ENCODE data around the gene LANCL2. TPM values are rescaled to one million over a fixed set of nuclear protein-coding genes. Genes with fewer than 3 reads are reported as not detected.

LANCL2 gene
- total RNA-seq, 2 donors from 2014 or later = 6.6 to 11.4 TPM

- no peak overlapping the region for H3K4me3 ChIP-seq
- TF ChIP-seq, protein P1, sequence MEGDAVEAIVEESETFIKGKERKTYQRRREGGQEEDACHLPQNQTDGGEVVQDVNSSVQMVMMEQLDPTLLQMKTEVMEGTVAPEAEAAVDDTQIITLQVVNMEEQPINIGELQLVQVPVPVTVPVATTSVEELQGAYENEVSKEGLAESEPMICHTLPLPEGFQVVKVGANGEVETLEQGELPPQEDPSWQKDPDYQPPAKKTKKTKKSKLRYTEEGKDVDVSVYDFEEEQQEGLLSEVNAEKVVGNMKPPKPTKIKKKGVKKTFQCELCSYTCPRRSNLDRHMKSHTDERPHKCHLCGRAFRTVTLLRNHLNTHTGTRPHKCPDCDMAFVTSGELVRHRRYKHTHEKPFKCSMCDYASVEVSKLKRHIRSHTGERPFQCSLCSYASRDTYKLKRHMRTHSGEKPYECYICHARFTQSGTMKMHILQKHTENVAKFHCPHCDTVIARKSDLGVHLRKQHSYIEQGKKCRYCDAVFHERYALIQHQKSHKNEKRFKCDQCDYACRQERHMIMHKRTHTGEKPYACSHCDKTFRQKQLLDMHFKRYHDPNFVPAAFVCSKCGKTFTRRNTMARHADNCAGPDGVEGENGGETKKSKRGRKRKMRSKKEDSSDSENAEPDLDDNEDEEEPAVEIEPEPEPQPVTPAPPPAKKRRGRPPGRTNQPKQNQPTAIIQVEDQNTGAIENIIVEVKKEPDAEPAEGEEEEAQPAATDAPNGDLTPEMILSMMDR (IDR thresholded peaks at IDR 0.05) = no peak
- H3K27ac ChIP-seq = no peak overlapping the region
- H3K27me3 ChIP-seq (replicated peaks; ENCODE audit: insufficient read depth) = no peaks in the 10 kb centered on the region
- H3K9me3 ChIP-seq = no peaks in the 10 kb centered on the region
- peaks cover 8% of the 10 kb centered on the region for H3K36me3 ChIP-seq
- ATAC-seq (ENCODE audit: insufficient number of reproducible peaks, low FRiP score, low read depth) = no peak
- no peaks in the 10 kb centered on the region for H3K4me1 ChIP-seq (ENCODE audit: control insufficient read depth in 1 of 2, low read depth in 2 of 2)
- DNase-seq (ENCODE audit: low spot score) = no peak
Measured at GRCh38 chr7:55477781-55478374, 112.7 kb downstream of the LANCL2 start.

GRCh38 chr7:55478700-55479099 is 113.6 kb downstream of the LANCL2 start:
- H3K27me3 ChIP-seq (replicated peaks; ENCODE audit: insufficient read depth) = no peaks in the 10 kb centered on the region
- ATAC-seq (ENCODE audit: insufficient number of reproducible peaks, low FRiP score, low read depth) (no peak), DNase-seq (ENCODE audit: low spot score) (no peak)
- H3K36me3 ChIP-seq = peaks cover 4% of the 10 kb centered on the region
- TF ChIP-seq, protein P1 (IDR thresholded peaks at IDR 0.05) = no peak
- no peak overlapping the region for H3K27ac ChIP-seq
- H3K9me3 ChIP-seq = no peaks in the 10 kb centered on the region
- no peak overlapping the region for H3K4me3 ChIP-seq
- H3K4me1 ChIP-seq (ENCODE audit: control insufficient read depth in 1 of 2, low read depth in 2 of 2) = no peaks in the 10 kb centered on the region

GRCh38 chr7:55481155-55481554 is 116.0 kb downstream of the LANCL2 start:
- TF ChIP-seq, protein P1 (IDR thresholded peaks at IDR 0.05) = no peak
- H3K36me3 ChIP-seq = peaks cover 4% of the 10 kb centered on the region
- no peak for ATAC-seq (ENCODE audit: insufficient number of reproducible peaks, low FRiP score, low read depth)

DNA sequence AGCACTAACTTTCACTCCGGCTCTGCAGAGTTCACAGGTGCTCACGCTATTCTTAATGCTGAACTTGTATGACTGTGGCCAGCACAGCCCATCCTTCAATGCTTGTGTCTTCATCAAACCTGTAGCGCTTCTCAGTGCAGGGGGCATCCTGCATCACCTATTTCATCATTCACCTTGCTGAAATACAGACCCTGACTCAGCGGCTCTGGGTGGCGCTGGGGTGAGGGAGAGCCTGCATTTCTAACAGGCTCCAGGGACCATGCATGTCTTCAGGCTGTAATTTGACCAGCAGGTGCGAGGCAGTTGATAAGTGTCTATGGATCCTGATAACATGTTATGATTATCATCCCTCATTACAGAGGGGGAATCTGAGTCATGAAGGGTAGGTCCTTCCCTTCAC is 117.9 kb downstream of the LANCL2 start:
- H3K27me3 ChIP-seq (replicated peaks; ENCODE audit: insufficient read depth) = no peaks in the 10 kb centered on the region
- ATAC-seq (ENCODE audit: insufficient number of reproducible peaks, low FRiP score, low read depth) (no peak), DNase-seq (ENCODE audit: low spot score) (no peak)
- no peaks in the 10 kb centered on the region for H3K4me1 ChIP-seq (ENCODE audit: control insufficient read depth in 1 of 2, low read depth in 2 of 2)
- H3K36me3 ChIP-seq = no peaks in the 10 kb centered on the region
- no peak overlapping the region for H3K27ac ChIP-seq
- H3K9me3 ChIP-seq = no peaks in the 10 kb centered on the region
- TF ChIP-seq, protein P1 (IDR thresholded peaks at IDR 0.05) = no peak
- H3K4me3 ChIP-seq = no peak overlapping the region

More at GRCh38 chr7:55481155-55481554, 116.0 kb downstream of the LANCL2 start:
- H3K27me3 ChIP-seq (replicated peaks; ENCODE audit: insufficient read depth) = no peaks in the 10 kb centered on the region
- H3K4me1 ChIP-seq (ENCODE audit: control insufficient read depth in 1 of 2, low read depth in 2 of 2) = no peaks in the 10 kb centered on the region
- no peak overlapping the region for H3K4me3 ChIP-seq
- H3K27ac ChIP-seq = no peak overlapping the region
- no peaks in the 10 kb centered on the region for H3K9me3 ChIP-seq
- no peak for DNase-seq (ENCODE audit: low spot score)

Other genes with a start within 250 kb of the LANCL2 start
- 100 to 1,000 TPM in 1 of 2 donors, 10 to 100 TPM in 1; 88.9 to 131 TPM for gene VOPP1, start 207.2 kb downstream of the LANCL2 start, total RNA-seq